RWPE1 (cell line): ENCODE measurements around the gene TMEM106C.

Experiments
- CTCF ChIA-PET: fragments of 350-600 bp; sonication (Branson Sonifier 250); formaldehyde crosslinking; extraction: SDS; loops from one replicate; lab custom pipeline; 2021; lab: Yijun Ruan, JAX
- POLR2A ChIA-PET: fragments of 400-600 bp; formaldehyde crosslinking; extraction: SDS; loops from one replicate; lab custom pipeline; 2020; ENCODE audit warnings: antibody characterized with exemption; ENCODE audit not compliant: low non-redundant PET; lab: Yijun Ruan, JAX
- DNase-seq: peaks from one replicate; pipeline ENCODE4 v3.0.0; 2012; ENCODE audit warnings: low spot score
- H3K27ac ChIP-seq: fragments of 450-650 bp; 2 replicates; pipeline ENCODE4 v1.5.1; 2017
- CTCF ChIP-seq: fragments of 450-650 bp; conservative IDR thresholded peaks from 2 replicates; pipeline ENCODE4 v1.5.1; 2017; ENCODE audit warnings: low read depth, mild to moderate bottlenecking

TMEM106C gene

GRCh38 chr12:47975816-47976215, 12.4 kb downstream of the TMEM106C start:
- CTCF ChIA-PET, result interaction anchor here (0.6 kb wide), 1 partner anchor 110 kb away, joined by 3 read pairs; no protein-coding TSS in a partner anchor
- POLR2A ChIA-PET, result interaction anchor here (0.6 kb wide), 1 partner anchor 37 kb away, joined by 3 read pairs; no protein-coding TSS in a partner anchor
- no peak for TF ChIP-seq CTCF

GRCh38 chr12:47977046-47977771, 13.8 kb downstream of the TMEM106C start:
- H3K27ac ChIP-seq, result no peak overlapping the region
- POLR2A ChIA-PET, result no interaction called here
- CTCF ChIA-PET, result no interaction called here
- DNase-seq, result peak; percentile 26
- no peak for TF ChIP-seq CTCF

More at GRCh38 chr12:47975816-47976215, 12.4 kb downstream of the TMEM106C start:
- no peak overlapping the region for H3K27ac ChIP-seq
- DNase-seq, result no peak

GRCh38 chr12:47977772-47978597, 14.6 kb downstream of the TMEM106C start:
- POLR2A ChIA-PET, result no interaction called here
- no peak for DNase-seq
- no peak for TF ChIP-seq CTCF
- H3K27ac ChIP-seq, result no peak overlapping the region
- CTCF ChIA-PET, result no interaction called here

GRCh38 chr12:47978598-47978873, 15.1 kb downstream of the TMEM106C start:
- CTCF ChIA-PET, result no interaction called here
- POLR2A ChIA-PET, result no interaction called here
- no peak for TF ChIP-seq CTCF
- DNase-seq, result no peak
- no peak overlapping the region for H3K27ac ChIP-seq

GRCh38 chr12:47979166-47979565, 15.8 kb downstream of the TMEM106C start:
- no peak for TF ChIP-seq CTCF
- CTCF ChIA-PET, result no interaction called here
- DNase-seq, result no peak
- POLR2A ChIA-PET, result no interaction called here
- H3K27ac ChIP-seq, result no peak overlapping the region

GRCh38 chr12:47979686-47980085, 16.3 kb downstream of the TMEM106C start:
- POLR2A ChIA-PET, result no interaction called here

More at GRCh38 chr12:47979686-47980085, 16.3 kb downstream of the TMEM106C start:
- TF ChIP-seq CTCF, result no peak
- no peak for DNase-seq
- CTCF ChIA-PET, result interaction anchor here (0.7 kb wide), 1 partner anchor 140 kb away, joined by 3 read pairs; the partner anchor contains the start of gene PFKM
- no peak overlapping the region for H3K27ac ChIP-seq
